Measurements from ENCODE around the gene RPS8. TPM values are rescaled to one million over a fixed set of nuclear protein-coding genes. Genes with fewer than 3 reads are reported as not detected.

Gene RPS8
- total and polyA plus RNA-seq, 2 experiments from 2014 or later: 534 to 2,166 TPM

DNA sequence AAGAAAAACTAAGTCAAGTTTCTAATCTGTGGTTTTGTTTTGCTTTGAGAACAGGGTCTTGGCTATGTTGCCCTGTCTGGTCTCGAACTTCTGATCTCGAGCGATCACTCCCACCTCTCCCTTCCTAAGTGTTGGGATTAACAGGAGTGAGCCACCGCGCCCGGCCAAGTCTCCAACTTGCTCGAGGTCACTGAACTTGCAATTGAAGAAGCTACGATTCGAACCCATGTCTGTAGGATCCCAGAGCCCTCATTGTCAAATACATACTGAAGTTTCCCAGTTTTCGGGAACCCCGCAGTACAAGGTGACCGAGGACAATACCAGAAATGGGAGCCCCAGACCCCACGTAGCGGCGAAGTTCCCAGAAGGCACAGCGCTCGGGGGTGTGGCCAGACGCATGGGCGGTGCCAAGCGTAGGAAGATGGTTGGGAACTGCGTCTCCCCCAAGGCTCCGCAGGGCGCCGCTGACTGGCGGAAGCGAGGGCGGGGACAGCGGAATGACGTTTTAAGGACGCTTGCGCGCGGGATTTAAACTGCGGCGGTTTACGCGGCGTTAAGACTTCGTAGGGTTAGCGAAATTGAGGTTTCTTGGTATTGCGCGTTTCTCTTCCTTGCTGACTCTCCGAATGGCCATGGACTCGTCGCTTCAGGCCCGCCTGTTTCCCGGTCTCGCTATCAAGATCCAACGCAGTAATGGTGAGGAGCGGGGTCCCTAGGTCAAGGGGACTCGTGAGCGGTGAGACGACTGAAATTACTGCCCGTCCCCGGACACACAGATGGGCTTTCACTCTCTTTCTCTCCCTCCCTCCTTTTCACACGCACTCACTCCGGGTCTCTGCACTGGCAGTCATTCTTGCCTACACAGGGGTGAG is 35.8 kb upstream of the RPS8 start, which contains the start of gene KIF2C:
KIF2C (plus strand) TSS at position 531 of the 872 bp plus-strand sequence; CDS start at position 627, 96 bp downstream.
- no peak for TF ChIP-seq CTCF (IDR thresholded peaks at IDR 0.05; ENCODE audit: low read depth, low read length)
- Histone ChIP-seq H3K27ac (peak within 1 kb of the TSS; percentile 80), H3K9me3 (ENCODE audit: low read depth) (no peaks in the 10 kb centered on the region), H3K27me3 (no peaks in the 10 kb centered on the region), H3K36me3 (no peaks in the 10 kb centered on the region), H3K4me3 (peak within 1 kb of the TSS; percentile 67), H3K4me1 (ENCODE audit: low read depth) (no peaks in the 10 kb centered on the region)
- DNase-seq (ENCODE audit: low read depth in 1 of 2, low spot score in 1 of 2): peak; percentile 97 to 99

GRCh38 chr1:44740179-44740617 is 35.1 kb upstream of the RPS8 start:
- no peaks in the 10 kb centered on the region for H3K9me3 ChIP-seq (ENCODE audit: low read depth)
- no peaks in the 10 kb centered on the region for H3K4me1 ChIP-seq (ENCODE audit: low read depth)
- no peak for TF ChIP-seq CTCF (IDR thresholded peaks at IDR 0.05; ENCODE audit: low read depth, low read length)
- DNase-seq (ENCODE audit: low read depth in 1 of 2, low spot score in 1 of 2): no peak
- H3K4me3 ChIP-seq: peak overlapping the region; percentile 67
- H3K27me3 ChIP-seq: no peaks in the 10 kb centered on the region
- peak overlapping the region; percentile 63 for H3K27ac ChIP-seq
- H3K36me3 ChIP-seq: no peaks in the 10 kb centered on the region

DNA sequence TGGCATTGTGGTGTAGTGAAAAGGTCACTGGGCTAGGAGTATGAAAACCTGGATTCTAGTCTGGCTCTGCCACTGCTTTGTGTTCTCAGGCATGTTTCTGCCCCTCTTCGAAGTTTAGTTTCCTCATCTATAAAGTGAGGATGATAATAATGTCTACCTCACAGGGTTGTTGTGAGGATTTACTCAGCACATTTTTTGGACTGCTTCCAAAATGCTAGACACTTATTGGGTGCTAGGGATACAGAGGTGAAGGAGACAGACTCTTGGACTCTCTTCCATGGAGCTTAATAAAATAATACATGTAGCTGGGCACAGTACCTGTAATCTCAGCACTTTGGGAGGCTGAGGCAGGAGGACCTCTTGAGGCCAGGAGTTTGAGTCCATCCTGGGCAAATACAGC is 32.1 kb upstream of the RPS8 start:
- no peak for TF ChIP-seq CTCF (IDR thresholded peaks at IDR 0.05; ENCODE audit: low read depth, low read length)
- Histone ChIP-seq H3K27me3 (no peaks in the 10 kb centered on the region), H3K4me1 (ENCODE audit: low read depth) (no peaks in the 10 kb centered on the region), H3K4me3 (no peak overlapping the region), H3K27ac (no peak overlapping the region), H3K36me3 (peaks cover 3% of the 10 kb centered on the region), H3K9me3 (ENCODE audit: low read depth) (no peaks in the 10 kb centered on the region)
- DNase-seq (ENCODE audit: low read depth in 1 of 2, low spot score in 1 of 2): no peak

GRCh38 chr1:44747878-44748277 is 27.5 kb upstream of the RPS8 start:
- no peaks in the 10 kb centered on the region for H3K9me3 ChIP-seq (ENCODE audit: low read depth)
- no peak overlapping the region for H3K27ac ChIP-seq
- H3K4me3 ChIP-seq: no peak overlapping the region
- no peaks in the 10 kb centered on the region for H3K4me1 ChIP-seq (ENCODE audit: low read depth)
- no peak for DNase-seq (ENCODE audit: low read depth in 1 of 2, low spot score in 1 of 2)
- peaks cover 7% of the 10 kb centered on the region for H3K36me3 ChIP-seq
- no peak for TF ChIP-seq CTCF (IDR thresholded peaks at IDR 0.05; ENCODE audit: low read depth, low read length)
- H3K27me3 ChIP-seq: no peaks in the 10 kb centered on the region

DNA sequence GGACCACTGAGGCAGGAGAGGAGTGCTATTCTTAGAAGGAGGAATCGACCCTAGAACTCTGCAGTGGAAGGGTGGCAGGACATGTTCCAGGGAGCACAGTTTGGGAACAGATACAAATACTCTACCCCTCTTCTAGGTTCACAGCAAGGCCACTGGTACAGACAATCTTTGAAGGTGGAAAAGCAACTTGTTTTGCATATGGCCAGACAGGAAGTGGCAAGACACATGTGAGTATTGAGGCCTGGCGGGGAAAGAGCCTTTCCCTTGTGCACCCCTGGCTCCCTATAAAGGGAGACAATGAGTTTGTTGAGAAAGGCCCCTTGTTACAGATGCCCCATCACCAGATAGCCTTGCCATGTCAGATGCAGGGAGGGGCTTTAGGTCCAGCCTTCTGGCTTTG is 17.9 kb upstream of the RPS8 start:
- no peak for TF ChIP-seq CTCF (IDR thresholded peaks at IDR 0.05; ENCODE audit: low read depth, low read length)
- Histone ChIP-seq H3K27me3 (no peaks in the 10 kb centered on the region), H3K9me3 (ENCODE audit: low read depth) (no peaks in the 10 kb centered on the region), H3K27ac (no peak overlapping the region), H3K36me3 (peaks cover 10% of the 10 kb centered on the region), H3K4me1 (ENCODE audit: low read depth) (no peaks in the 10 kb centered on the region), H3K4me3 (no peak overlapping the region)
- no peak for DNase-seq (ENCODE audit: low read depth in 1 of 2, low spot score in 1 of 2)
